ENCODE results near the gene MAT2A. TPM values are rescaled to one million over a fixed set of nuclear protein-coding genes. Genes with fewer than 3 reads are reported as not detected.
A peak's percentile ranks its signal among the peaks of the same experiment; 100 is the strongest.

The MAT2A gene
- total RNA-seq, 2 experiments from 2014 or later = 276 to 282 TPM

- TF ChIP-seq CTCF (IDR thresholded peaks at IDR 0.05) = no peak
- Mint-ChIP-seq H3K4me1 (ENCODE audit: low read depth) (peaks cover 19% of the 10 kb centered on the region), H3K36me3 (ENCODE audit: low read depth) (peaks cover 8% of the 10 kb centered on the region), H3K9me3 (no peaks in the 10 kb centered on the region), H3K27me3 (no peaks in the 10 kb centered on the region), H3K27ac (no peak overlapping the region), H3K4me3 (no peak overlapping the region)
- CTCF ChIA-PET = no interaction called here
- ATAC-seq (no peak), DNase-seq (no peak)
- intact Hi-C loops (cut with micrococcal nuclease) = no loop called here
- POLR2A ChIA-PET = interaction anchor here (1.2 to 1.7 kb wide), 3 partner anchors 30 to 137 kb away, joined by 3 to 4 read pairs (median 3); no protein-coding TSS in a partner anchor
These were observed 36.8 kb downstream of the MAT2A start for GRCh38 chr2:85575739-85576138.

GRCh38 chr2:85577063-85577385 is 38.1 kb downstream of the MAT2A start:
- Mint-ChIP-seq H3K27ac (peak overlapping the region; percentile 90), H3K9me3 (no peaks in the 10 kb centered on the region), H3K4me3 (peak overlapping the region; percentile 96), H3K27me3 (no peaks in the 10 kb centered on the region), H3K4me1 (ENCODE audit: low read depth) (peaks cover 19% of the 10 kb centered on the region), H3K36me3 (ENCODE audit: low read depth) (peaks cover 15% of the 10 kb centered on the region)
- CTCF ChIA-PET = interaction anchor here (0.7 to 2.3 kb wide), 5 partner anchors 10 to 51 kb away, joined by 3 to 8 read pairs (median 3); partner anchors contain the start of gene RNF181
- intact Hi-C loops (cut with micrococcal nuclease) = no loop called here
- no peak for DNase-seq
- TF ChIP-seq CTCF (IDR thresholded peaks at IDR 0.05) = no peak
- no peak for ATAC-seq
- POLR2A ChIA-PET = interaction anchor here (0.6 to 3.0 kb wide), 10 partner anchors 10 to 158 kb away, joined by 3 to 12 read pairs (median 6); partner anchors contain the start of genes C2orf68, GGCX, MAT2A and RNF181

DNA sequence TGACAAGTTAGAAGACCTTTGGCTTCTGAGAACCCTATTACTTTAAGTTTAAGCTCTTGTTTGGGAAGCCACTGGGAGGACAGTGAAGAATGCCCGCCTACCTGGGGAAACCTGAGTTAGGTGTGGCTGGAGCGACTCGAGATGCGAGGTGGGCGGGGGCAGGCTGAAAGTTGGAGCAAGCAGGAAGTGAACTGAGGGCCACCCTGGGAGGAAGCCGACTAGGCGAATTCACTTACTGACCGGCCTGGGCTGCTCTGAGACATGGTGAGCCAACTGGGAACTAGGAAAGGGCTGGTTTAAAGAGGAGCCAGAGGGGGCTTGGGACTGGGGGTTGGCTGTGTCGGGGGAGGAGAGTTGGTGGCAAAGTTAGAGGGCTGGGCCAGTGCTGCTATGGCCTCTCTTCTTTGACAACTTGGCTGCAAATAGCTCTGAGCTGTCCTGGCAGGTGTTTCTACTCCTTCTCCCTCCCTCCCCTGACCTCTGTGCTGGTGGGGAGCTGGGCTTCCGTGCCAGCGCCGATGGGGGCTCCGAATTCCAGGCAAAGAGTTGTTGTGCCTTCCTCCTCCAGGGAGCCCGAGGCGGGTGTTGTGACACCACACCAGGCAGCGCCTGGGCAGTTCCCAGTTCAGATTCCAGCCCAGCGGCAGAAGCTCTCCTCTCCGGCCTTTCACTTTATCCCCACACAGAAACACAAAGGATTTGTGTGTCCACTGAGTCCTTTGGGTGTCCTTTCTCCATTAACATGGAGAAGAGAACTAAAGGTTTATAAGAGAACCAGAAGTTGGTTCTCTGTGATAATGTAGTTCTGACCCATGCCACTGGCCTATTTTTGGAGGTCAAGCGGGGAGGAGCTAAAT is 38.6 kb downstream of the MAT2A start, which contains the start of gene VAMP8:
TSS of gene VAMP8 (plus strand) at position 201 of the 857 bp plus-strand sequence. CDS start at position 262, 61 bp downstream.
- POLR2A ChIA-PET = interaction anchor here (0.6 to 3.0 kb wide), 15 partner anchors 9 to 159 kb away, joined by 3 to 12 read pairs (median 5); partner anchors contain the start of genes C2orf68, GGCX, MAT2A and RNF181
- H3K4me3 Mint-ChIP-seq = peak within 1 kb of the TSS; percentile 96
- TF ChIP-seq CTCF (IDR thresholded peaks at IDR 0.05) = no peak

GRCh38 chr2:85578243-85579180 is 39.5 kb downstream of the MAT2A start:
- TF ChIP-seq CTCF (IDR thresholded peaks at IDR 0.05) = no peak
- no peaks in the 10 kb centered on the region for H3K27me3 Mint-ChIP-seq
- ChIA-PET POLR2A (interaction anchor here (0.5 to 3.0 kb wide), 20 partner anchors 12 to 224 kb away, joined by 3 to 12 read pairs (median 4); partner anchors contain the start of genes C2orf68, ELMOD3, GGCX and MAT2A), CTCF (interaction anchor here (0.7 to 2.3 kb wide), 8 partner anchors 9 to 160 kb away, joined by 3 to 8 read pairs (median 4); partner anchors contain the start of genes RNF181 and SH2D6)
- H3K4me3 Mint-ChIP-seq = peak overlapping the region; percentile 96
- H3K27ac Mint-ChIP-seq = peak overlapping the region; percentile 90
- DNase-seq (peak; percentile 54), ATAC-seq (peak; percentile 41)
- H3K4me1 Mint-ChIP-seq (ENCODE audit: low read depth) = peaks cover 30% of the 10 kb centered on the region
- H3K36me3 Mint-ChIP-seq (ENCODE audit: low read depth) = peaks cover 21% of the 10 kb centered on the region
- H3K9me3 Mint-ChIP-seq = no peaks in the 10 kb centered on the region
- intact Hi-C loops (cut with micrococcal nuclease) = no loop called here

More for the DNA sequence above, 38.6 kb downstream of the MAT2A start, which contains the start of gene VAMP8:
- Mint-ChIP-seq H3K36me3 (ENCODE audit: low read depth) (peaks cover 18% of the 10 kb centered on the region), H3K27me3 (no peaks in the 10 kb centered on the region), H3K9me3 (no peaks in the 10 kb centered on the region), H3K27ac (peak within 1 kb of the TSS; percentile 90), H3K4me1 (ENCODE audit: low read depth) (peaks cover 22% of the 10 kb centered on the region)
- DNase-seq = peak; percentile 78
- CTCF ChIA-PET = interaction anchor here (0.7 to 2.3 kb wide), 7 partner anchors 11 to 159 kb away, joined by 3 to 8 read pairs (median 3); partner anchors contain the start of genes RNF181 and SH2D6
- intact Hi-C loops (cut with micrococcal nuclease) = no loop called here
- peak; percentile 76 for ATAC-seq
